ENCODE data around the gene ZNF408.

Gene ZNF408

DNA sequence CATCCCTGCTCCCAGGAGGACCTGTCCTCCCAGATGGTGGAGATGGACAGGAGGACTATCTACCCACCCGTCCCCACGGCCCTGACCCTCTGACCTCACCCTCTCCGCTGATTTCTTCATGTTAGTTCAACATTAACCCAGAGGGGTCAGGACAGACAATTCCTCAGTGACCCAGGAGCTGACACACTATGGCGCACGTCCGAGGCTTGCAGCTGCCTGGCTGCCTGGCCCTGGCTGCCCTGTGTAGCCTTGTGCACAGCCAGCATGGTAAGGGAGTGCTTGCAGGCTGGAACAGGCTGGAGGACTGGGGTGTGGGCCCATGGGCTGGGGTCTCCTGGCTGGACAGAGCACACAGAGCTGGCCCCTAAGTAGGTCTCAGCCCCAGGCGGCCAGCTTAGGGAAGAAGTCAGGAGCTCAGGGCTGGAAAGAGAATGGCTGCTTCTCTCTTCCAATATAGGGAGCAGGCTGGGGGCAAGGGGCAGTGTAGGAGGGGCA, 18.3 kb downstream of the ZNF408 start, which contains the start of gene F2:
Gene F2, plus strand, starts transcription at position 166 of the 495 bp plus-strand sequence. Its CDS starts 23 bp downstream, at position 189.
- H3K27ac ChIP-seq, result peak within 1 kb of the TSS; percentile 53
- TF ChIP-seq, protein P1, sequence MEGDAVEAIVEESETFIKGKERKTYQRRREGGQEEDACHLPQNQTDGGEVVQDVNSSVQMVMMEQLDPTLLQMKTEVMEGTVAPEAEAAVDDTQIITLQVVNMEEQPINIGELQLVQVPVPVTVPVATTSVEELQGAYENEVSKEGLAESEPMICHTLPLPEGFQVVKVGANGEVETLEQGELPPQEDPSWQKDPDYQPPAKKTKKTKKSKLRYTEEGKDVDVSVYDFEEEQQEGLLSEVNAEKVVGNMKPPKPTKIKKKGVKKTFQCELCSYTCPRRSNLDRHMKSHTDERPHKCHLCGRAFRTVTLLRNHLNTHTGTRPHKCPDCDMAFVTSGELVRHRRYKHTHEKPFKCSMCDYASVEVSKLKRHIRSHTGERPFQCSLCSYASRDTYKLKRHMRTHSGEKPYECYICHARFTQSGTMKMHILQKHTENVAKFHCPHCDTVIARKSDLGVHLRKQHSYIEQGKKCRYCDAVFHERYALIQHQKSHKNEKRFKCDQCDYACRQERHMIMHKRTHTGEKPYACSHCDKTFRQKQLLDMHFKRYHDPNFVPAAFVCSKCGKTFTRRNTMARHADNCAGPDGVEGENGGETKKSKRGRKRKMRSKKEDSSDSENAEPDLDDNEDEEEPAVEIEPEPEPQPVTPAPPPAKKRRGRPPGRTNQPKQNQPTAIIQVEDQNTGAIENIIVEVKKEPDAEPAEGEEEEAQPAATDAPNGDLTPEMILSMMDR (conservative IDR thresholded peaks at IDR 0.05), result no peak

DNA sequence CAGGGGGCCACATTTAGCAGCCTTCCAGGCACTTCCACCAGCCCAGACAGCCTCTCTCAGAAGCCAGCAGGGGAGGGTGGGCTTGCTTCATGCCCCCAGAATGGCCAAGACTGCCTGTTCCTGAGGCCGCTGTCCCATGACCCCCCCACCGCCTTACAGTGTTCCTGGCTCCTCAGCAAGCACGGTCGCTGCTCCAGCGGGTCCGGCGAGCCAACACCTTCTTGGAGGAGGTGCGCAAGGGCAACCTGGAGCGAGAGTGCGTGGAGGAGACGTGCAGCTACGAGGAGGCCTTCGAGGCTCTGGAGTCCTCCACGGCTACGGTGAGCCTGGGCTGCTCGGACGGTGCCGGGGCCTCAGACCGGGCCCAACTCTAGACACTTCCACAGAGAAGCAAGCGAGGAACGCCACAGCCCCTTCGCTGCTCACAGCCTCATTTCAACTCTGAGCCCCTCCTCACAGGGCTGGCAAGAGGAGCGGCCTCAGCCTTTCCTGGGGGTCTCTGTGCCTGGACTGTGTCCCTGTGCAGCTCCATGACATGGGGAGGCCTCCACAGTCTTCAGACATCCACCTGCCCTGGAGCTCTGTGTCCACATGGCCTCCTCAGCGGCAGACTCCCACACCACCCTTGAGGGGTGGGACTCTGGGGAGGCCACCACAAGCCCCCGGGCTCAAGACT, 18.9 kb downstream of the ZNF408 start:
- H3K27ac ChIP-seq, result no peak overlapping the region; the same call in 1 of the 2 replicates
- TF ChIP-seq, protein P1 (conservative IDR thresholded peaks at IDR 0.05), result no peak

DNA sequence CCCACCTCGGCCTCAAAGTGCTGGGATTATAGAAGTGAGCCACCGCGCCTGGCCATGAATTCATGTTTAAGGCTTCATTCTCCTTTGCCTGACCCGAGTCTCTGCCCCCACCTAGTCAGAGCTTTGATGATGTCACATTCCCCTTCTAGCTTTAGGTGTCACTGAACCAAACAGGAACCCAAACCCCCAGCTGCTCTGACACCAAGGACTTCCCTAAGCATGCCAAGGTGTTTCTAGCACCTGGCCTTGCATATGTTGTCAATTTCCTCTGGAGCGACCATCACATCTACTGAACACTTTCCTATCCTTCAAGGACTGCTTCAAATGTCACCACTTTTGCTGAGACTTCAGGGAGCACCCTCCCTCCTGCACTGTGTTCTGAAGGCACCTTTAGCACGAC, 20.5 kb downstream of the ZNF408 start:
- TF ChIP-seq, protein P1 (conservative IDR thresholded peaks at IDR 0.05), result no peak
- no peak overlapping the region for H3K27ac ChIP-seq

DNA sequence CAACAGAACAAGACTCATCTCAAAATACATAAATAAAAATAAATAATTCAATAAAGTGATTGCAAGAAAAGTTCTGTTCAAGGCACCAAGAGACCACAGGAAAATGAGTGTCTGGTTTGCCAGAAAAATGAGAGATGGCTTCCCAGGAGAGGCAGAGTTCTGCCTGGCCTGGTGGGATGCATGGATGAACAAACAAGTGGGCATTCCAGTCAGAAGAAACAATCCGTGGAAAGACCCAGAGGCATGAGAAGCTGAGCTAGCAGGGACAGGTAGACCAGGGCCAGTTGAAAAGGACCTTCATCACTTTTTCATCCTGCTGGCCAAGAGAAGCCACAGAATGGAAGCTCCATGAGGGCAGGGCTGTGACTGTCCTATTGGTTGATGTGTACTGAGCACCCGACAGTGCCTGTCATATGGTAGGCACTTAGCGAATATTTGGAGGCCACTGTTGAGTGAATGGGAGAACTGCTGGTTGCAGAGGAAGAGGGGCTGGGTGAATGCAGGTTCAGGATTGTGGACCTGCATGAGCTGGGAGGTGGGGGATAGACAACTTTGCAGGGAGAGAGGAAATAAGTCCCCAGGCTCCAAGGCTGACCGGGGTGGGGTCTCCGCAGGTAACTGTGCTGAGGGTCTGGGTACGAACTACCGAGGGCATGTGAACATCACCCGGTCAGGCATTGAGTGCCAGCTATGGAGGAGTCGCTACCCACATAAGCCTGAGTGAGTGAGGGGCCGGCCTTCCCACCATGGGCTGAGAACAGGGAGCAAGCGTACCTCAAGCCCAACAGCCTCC, 21.9 kb downstream of the ZNF408 start:
- no peak overlapping the region for H3K27ac ChIP-seq
- TF ChIP-seq, protein P1 (conservative IDR thresholded peaks at IDR 0.05), result no peak

DNA sequence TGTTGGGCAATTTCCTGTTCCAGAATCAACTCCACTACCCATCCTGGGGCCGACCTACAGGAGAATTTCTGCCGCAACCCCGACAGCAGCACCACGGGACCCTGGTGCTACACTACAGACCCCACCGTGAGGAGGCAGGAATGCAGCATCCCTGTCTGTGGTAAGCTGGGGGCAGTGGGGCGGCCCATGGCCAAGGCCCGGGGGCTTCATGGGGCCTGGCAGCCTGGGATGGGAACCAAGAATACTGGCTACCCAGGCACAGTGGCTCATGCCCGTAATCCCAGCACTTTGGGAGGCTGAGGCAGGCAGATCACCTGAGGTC, 22.5 kb downstream of the ZNF408 start:
- no peak overlapping the region for H3K27ac ChIP-seq
- TF ChIP-seq, protein P1 (conservative IDR thresholded peaks at IDR 0.05), result no peak

DNA sequence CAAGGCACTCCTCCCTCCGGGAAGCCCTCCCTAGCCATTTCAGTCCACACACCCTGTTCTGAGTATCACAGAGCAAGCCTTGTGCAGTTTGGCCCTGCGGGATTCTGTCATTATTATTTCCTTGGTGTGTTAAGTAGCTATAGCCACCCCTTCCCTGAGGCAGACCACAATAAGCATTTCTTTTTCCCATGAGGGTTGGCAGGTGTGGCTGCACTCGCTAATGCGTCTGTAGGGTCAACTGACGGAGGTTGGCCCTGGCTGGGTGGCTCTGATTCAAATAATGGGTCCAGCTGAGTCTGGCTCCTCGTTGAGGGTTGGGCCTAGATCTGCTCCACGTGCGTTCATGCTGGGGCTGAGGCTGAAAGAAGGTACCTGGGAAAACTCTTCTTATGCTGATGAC, 23.3 kb downstream of the ZNF408 start:
- TF ChIP-seq, protein P1 (conservative IDR thresholded peaks at IDR 0.05), result no peak
- no peak overlapping the region for H3K27ac ChIP-seq

DNA sequence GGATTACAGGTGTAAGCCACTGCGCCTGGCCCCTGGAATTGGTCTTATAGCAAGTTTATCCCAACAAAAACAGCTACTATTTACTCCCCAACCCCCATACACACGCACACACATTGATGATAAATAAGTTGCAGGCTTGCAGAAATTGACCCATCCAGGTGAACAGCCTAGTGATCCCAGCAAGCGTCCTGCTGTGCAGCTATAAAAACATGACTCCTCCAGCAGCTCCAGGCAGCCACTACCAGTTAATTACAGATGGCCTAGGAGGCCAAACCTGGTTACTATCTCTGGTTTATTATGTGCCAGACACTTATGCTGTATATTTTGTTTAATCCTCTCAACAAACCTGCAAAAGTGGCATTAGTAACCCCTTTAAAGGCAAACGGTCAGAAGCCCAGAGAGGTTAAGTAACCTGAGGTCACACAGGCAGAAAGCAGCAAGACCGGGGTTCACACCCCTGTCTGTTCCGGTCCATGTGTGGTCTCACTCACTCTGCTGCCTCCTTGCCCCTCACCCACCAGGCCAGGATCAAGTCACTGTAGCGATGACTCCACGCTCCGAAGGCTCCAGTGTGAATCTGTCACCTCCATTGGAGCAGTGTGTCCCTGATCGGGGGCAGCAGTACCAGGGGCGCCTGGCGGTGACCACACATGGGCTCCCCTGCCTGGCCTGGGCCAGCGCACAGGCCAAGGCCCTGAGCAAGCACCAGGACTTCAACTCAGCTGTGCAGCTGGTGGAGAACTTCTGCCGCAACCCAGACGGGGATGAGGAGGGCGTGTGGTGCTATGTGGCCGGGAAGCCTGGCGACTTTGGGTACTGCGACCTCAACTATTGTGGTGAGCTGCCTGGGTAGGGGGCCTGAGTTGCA, 24.7 kb downstream of the ZNF408 start:
- TF ChIP-seq, protein P1 (conservative IDR thresholded peaks at IDR 0.05), result no peak
- H3K27ac ChIP-seq, result no peak overlapping the region
